IMR-90 (cell line): ENCODE results near the gene GPR171. TPM values are rescaled to one million over a fixed set of nuclear protein-coding genes. Genes with fewer than 3 reads are reported as not detected.

Source experiments
- ATAC-seq: fragments of 200-7000 bp; cut with Tn5 transposase; 2 replicates; pipeline ENCODE4 v1.9.1; 2020; ENCODE audit warnings: low read depth, mild to moderate bottlenecking, moderate library complexity
- BruUV-seq: library from RNA; stranded (reverse); fragments of 400-500 nt; replicated peaks from 2 replicates; lab custom pipeline; 2021; lab: Mats Ljungman, UMichigan
- CTCF ChIA-PET: fragments of 300-600 bp; formaldehyde crosslinking; extraction: SDS; loops from one replicate; lab custom pipeline; 2021; ENCODE audit warnings: antibody characterized with exemption; lab: Yijun Ruan, JAX
- POLR2A ChIA-PET: fragments of 300-600 bp; sonication (Branson Sonifier 250); formaldehyde crosslinking; loops from one replicate; lab custom pipeline; 2022; ENCODE audit warnings: antibody characterized with exemption; ENCODE audit not compliant: unreplicated experiment; lab: Charles Lee
- DNase-seq: peaks from one replicate; pipeline ENCODE4 v3.0.0; 2013
- H2AFZ ChIP-seq: replicated peaks from 2 replicates; pipeline ENCODE3; 2013; ENCODE audit warnings: low read length, mild to moderate bottlenecking; ENCODE audit not compliant: poor library complexity
- H2AK5ac ChIP-seq: 2 replicates; pipeline ENCODE4 v1.6.1; 2013; ENCODE audit warnings: low read depth, low read length, inconsistent platforms
- H2AK9ac ChIP-seq: replicated peaks from 2 replicates; pipeline ENCODE3; 2013; ENCODE audit warnings: mild to moderate bottlenecking, low read depth, low read length, moderate library complexity; ENCODE audit not compliant: poor library complexity
- H2BK120ac ChIP-seq: 2 replicates; pipeline ENCODE4 v1.6.1; 2013; ENCODE audit warnings: low read depth, low read length, inconsistent platforms
- H2BK15ac ChIP-seq: 3 replicates; pipeline ENCODE4 v1.6.1; 2013; ENCODE audit warnings: low read depth, low read length, inconsistent platforms
- H2BK20ac ChIP-seq: 2 replicates; pipeline ENCODE4 v1.6.1; 2013; ENCODE audit warnings: low read depth, mild to moderate bottlenecking, inconsistent platforms, low read length, moderate library complexity
- H2BK5ac ChIP-seq: 2 replicates; pipeline ENCODE4 v1.6.1; 2013; ENCODE audit warnings: mild to moderate bottlenecking, low read depth, low read length, inconsistent platforms; ENCODE audit not compliant: poor library complexity, severe bottlenecking
- H3K14ac ChIP-seq: replicated peaks from 2 replicates; pipeline ENCODE4 v1.6.1; 2013; ENCODE audit warnings: low read depth, low read length, inconsistent platforms
- H3K18ac ChIP-seq: 2 replicates; pipeline ENCODE4 v1.6.1; 2013; ENCODE audit warnings: low read depth, low read length, control low read depth
- H3K23ac ChIP-seq: 2 replicates; pipeline ENCODE4 v1.6.1; 2013; ENCODE audit warnings: low read depth, low read length, inconsistent platforms
- H3K27ac ChIP-seq: 2 replicates; pipeline ENCODE4 v1.5.1; 2013; ENCODE audit warnings: mild to moderate bottlenecking, control low read depth, low read length; ENCODE audit not compliant: insufficient read depth
- H3K27me3 ChIP-seq: 2 replicates; pipeline ENCODE4 v1.6.1; 2013; ENCODE audit warnings: low read length; ENCODE audit not compliant: control insufficient read depth, insufficient read depth
- H3K36me3 ChIP-seq: 2 replicates; pipeline ENCODE4 v1.6.1; 2013; ENCODE audit warnings: low read length, mixed read lengths; ENCODE audit not compliant: control insufficient read depth, insufficient read depth
- H3K4ac ChIP-seq: 2 replicates; pipeline ENCODE4 v1.6.1; 2013; ENCODE audit warnings: low read depth, low read length, inconsistent platforms
- H3K4me1 ChIP-seq: 2 replicates; pipeline ENCODE4 v1.6.1; 2013; ENCODE audit warnings: low read length, mixed read lengths; ENCODE audit not compliant: control insufficient read depth, insufficient read depth
- H3K4me2 ChIP-seq: 2 replicates; pipeline ENCODE4 v1.6.1; 2013; ENCODE audit warnings: low read depth, mild to moderate bottlenecking, control low read depth, low read length, moderate library complexity
- H3K4me3 ChIP-seq: 2 replicates; pipeline ENCODE4 v1.5.1; 2013; ENCODE audit warnings: low read depth, mild to moderate bottlenecking, control low read depth, low read length, moderate library complexity; ENCODE audit not compliant: insufficient read depth
- H3K56ac ChIP-seq: 2 replicates; pipeline ENCODE4 v1.6.1; 2013; ENCODE audit warnings: low read length, inconsistent platforms; ENCODE audit not compliant: insufficient read depth; ENCODE audit errors: extremely low read depth
- H3K79me1 ChIP-seq, 2 experiments: 2 replicates each; pipeline ENCODE4 v1.6.1; 2013; ENCODE audit warnings: low read length in 2 of 2, inconsistent platforms in 1 of 2, low read depth in 1 of 2
- H3K9ac ChIP-seq: 2 replicates; pipeline ENCODE4 v1.6.1; 2013; ENCODE audit warnings: low read depth, low read length, control low read depth
- H3K9me1 ChIP-seq: 2 replicates; pipeline ENCODE4 v1.6.1; 2013; ENCODE audit warnings: low read length, inconsistent platforms; ENCODE audit not compliant: insufficient read depth
- H3K9me3 ChIP-seq: 2 replicates; pipeline ENCODE4 v1.6.1; 2013; ENCODE audit warnings: low read length; ENCODE audit not compliant: control insufficient read depth, insufficient read depth
- H4K20me1 ChIP-seq: 2 replicates; pipeline ENCODE4 v1.6.1; 2013; ENCODE audit warnings: low read length, inconsistent platforms; ENCODE audit not compliant: insufficient read depth
- H4K5ac ChIP-seq: 2 replicates; pipeline ENCODE4 v1.6.1; 2013; ENCODE audit warnings: mild to moderate bottlenecking, low read depth, low read length, control low read depth
- H4K8ac ChIP-seq, 2 experiments: 2 replicates each; pipeline ENCODE4 v1.6.1; 2013; ENCODE audit warnings: low read depth in 2 of 2, low read length in 2 of 2, control low read depth in 1 of 2, inconsistent platforms in 1 of 2
- H4K91ac ChIP-seq: 2 replicates; pipeline ENCODE4 v1.6.1; 2013; ENCODE audit warnings: low read depth, low read length, inconsistent platforms; ENCODE audit not compliant: insufficient read depth
- BHLHE40 ChIP-seq: fragments of 150-350 bp; IDR thresholded peaks from 2 replicates; pipeline ENCODE4 v1.6.1; 2016; ENCODE audit warnings: mild to moderate bottlenecking, low read depth, low read length
- NFE2L2 ChIP-seq: fragments of 150-350 bp; IDR thresholded peaks from 2 replicates; pipeline ENCODE4 v1.6.1; 2016; ENCODE audit warnings: low read depth, mild to moderate bottlenecking, low read length
- POLR2A ChIP-seq: IDR thresholded peaks from 2 replicates; pipeline ENCODE4 v1.6.1; 2012; ENCODE audit warnings: mild to moderate bottlenecking, low read depth, low read length
- RAD21 ChIP-seq: IDR thresholded peaks from 2 replicates; pipeline ENCODE4 v1.6.1; 2012; ENCODE audit warnings: low read length, improper control_type of control experiment
- RFX5 ChIP-seq: IDR thresholded peaks from 2 replicates; pipeline ENCODE4 v1.8.0; 2012; ENCODE audit warnings: low read depth, mild to moderate bottlenecking, low read length, moderate library complexity
- SMC3 ChIP-seq: fragments of 150-350 bp; IDR thresholded peaks from 2 replicates; pipeline ENCODE4 v1.6.1; 2016; ENCODE audit warnings: low read depth, mild to moderate bottlenecking, antibody characterized with exemption, low read length, moderate library complexity
- WGBS, 2 experiments: methylation state at CpG; one replicate each; pipeline versions ENCODE4 v1.1.5 to v1.1.7; 2013; ENCODE audit warnings: missing lambda C conversion rate in 2 of 2; ENCODE audit not compliant: insufficient read length in 1 of 2; ENCODE audit errors: extremely low coverage in 2 of 2; 5-methylcytosine and 5-hydroxymethylcytosine counted together
- dilution Hi-C: fragments of 300-500 bp; cut with HindIII; formaldehyde crosslinking; loops from one replicate; pipeline ENCODE4 v1.14.3; 2018; ENCODE audit warnings: low sequenced_read_pairs; ENCODE audit not compliant: unreplicated experiment
- in situ Hi-C: fragments of 300-500 bp; cut with MboI; formaldehyde crosslinking; loops from 3 replicates; pipeline ENCODE4 v1.14.3; 2019; ENCODE audit warnings: low sequenced_read_pairs, inconsistent platforms, mixed read lengths
- intact Hi-C: fragments of 100-400 bp; cut with micrococcal nuclease; formaldehyde crosslinking; loops from 2 replicates; pipeline ENCODE4 v1.10.0; 2022
- polyA plus RNA-seq, 3 experiments: library from polyadenylated mRNA; depleted of rRNA; stranded (reverse); fragments of >200 nt; gene quantifications; 2 replicates each; pipeline ENCODE4 v1.2.3, GENCODE V29; 2012; ENCODE audit warnings: low replicate concordance in 1 of 3
- total RNA-seq: library from RNA; depleted of rRNA; stranded (reverse); fragments of >200 nt; gene quantifications from 2 replicates; pipeline ENCODE4 v1.2.3, GENCODE V29; 2012

GPR171 gene
- total and polyA plus RNA-seq, 2 of the 4 experiments (the other 2 are of a cell fraction): not detected

DNA sequence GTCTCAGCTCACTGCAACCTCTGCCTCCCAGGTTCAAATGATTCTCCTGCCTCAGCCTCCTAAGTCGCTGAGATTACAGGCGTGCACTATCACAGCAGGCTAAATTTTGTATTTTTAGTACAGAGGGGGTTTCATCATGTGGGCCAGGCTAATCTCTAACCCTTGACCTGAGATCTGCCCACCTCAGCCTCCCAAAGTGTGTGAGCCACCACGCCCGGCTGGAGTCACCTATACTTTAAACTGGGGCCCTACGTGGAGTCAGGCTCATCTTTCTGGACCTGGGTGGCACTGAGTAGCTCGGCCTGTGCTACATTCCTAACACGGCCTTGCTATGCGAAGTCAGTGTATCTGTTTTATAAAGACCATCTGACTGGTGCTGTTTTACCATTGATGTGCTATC, 5.8 kb downstream of the GPR171 start:
- no peak for ATAC-seq
- H3K27ac ChIP-seq: no peak overlapping the region
- TF ChIP-seq BHLHE40 (no peak), SMC3 (no peak), NFE2L2 (no peak), RAD21 (no peak), RFX5 (no peak), POLR2A (no peak)
- no peak overlapping the region for H3K23ac ChIP-seq
- H3K4me3 ChIP-seq: no peak overlapping the region
- H4K8ac ChIP-seq: no peak overlapping the region
- no peak overlapping the region for H2AK5ac ChIP-seq
- DNase-seq: no peak
- no peaks in the 10 kb centered on the region for H3K79me1 ChIP-seq
- dilution Hi-C loops: no loop called here
- H4K20me1 ChIP-seq: no peaks in the 10 kb centered on the region
- H2BK20ac ChIP-seq: no peak overlapping the region
- no peak overlapping the region for H4K5ac ChIP-seq
- H2BK5ac ChIP-seq: no peak overlapping the region
- H3K4me1 ChIP-seq: peaks cover 2% of the 10 kb centered on the region; the same call in 1 of the 2 replicates
- 90% methylated on average over 2 of the region's 8 CpGs; no CpG with 5 or more reads in 1 of the 2 experiments for WGBS, 2 experiments
- in situ Hi-C loops: no loop called here
- H3K36me3 ChIP-seq: no peaks in the 10 kb centered on the region
- no TSS peak for BruUV-seq
- H2AFZ ChIP-seq: no peak overlapping the region
- no peaks in the 10 kb centered on the region for H3K9me3 ChIP-seq
- H2BK120ac ChIP-seq: no peak overlapping the region; the same call in 1 of the 2 replicates
- no peak overlapping the region; the same call in 2 of the 3 replicates for H2BK15ac ChIP-seq
- peaks cover 3% of the 10 kb centered on the region; the same call in 1 of the 2 replicates for H3K9me1 ChIP-seq
- no peak overlapping the region for H2AK9ac ChIP-seq
- H3K4me2 ChIP-seq: no peak overlapping the region
- H3K14ac ChIP-seq: no peak overlapping the region
- no peak overlapping the region for H3K18ac ChIP-seq
- no peaks in the 10 kb centered on the region for H3K27me3 ChIP-seq
- H3K4ac ChIP-seq: 0 out of 2 replicates have a peak overlapping the region, but pooled peaks have one; percentile 29
- no peak overlapping the region for H4K91ac ChIP-seq
- no peak overlapping the region for H3K56ac ChIP-seq
- intact Hi-C loops: no loop called here
- ChIA-PET CTCF (interaction anchor here (0.6 kb wide), 1 partner anchor 18 kb away, joined by 4 read pairs; no protein-coding TSS in a partner anchor), POLR2A (no interaction called here)
- H3K9ac ChIP-seq: no peak overlapping the region
